ENCODE measurements around the gene TYSND1. TPM values are rescaled to one million over a fixed set of nuclear protein-coding genes. Genes with fewer than 3 reads are reported as not detected.

Gene TYSND1
- total RNA-seq, 1 experiment from 2014 or later: 13.6 TPM

DNA sequence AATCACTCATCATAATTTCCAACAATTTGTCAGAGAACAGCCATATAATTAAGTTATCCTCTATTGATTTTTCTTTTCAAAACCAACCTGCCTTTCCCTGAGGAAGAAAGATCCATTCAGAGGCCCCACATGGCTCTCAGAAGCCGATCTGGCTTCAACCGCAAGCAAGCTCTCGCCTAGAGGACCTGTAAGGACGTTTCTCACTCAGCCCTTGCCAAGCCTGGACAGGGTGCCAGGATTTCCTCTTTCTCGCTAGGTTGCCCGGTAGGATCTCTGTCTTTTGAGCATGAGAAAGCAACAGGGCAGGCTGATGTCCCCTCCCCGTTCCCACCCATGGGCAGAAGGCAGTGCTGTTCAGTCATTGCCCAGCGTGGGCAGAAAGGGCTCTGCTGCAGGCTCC is 26.9 kb downstream of the TYSND1 start:
- Histone ChIP-seq H3K79me2 (ENCODE audit: insufficient read depth, low read length) (peaks cover 5% of the 10 kb centered on the region), H3K4me3 (replicated peaks in 1 of 2; ENCODE audit: low read depth in 1 of 2, low read length in 2 of 2) (no peak overlapping the region), H4K20me1 (ENCODE audit: insufficient read depth) (no peaks in the 10 kb centered on the region), H3K9me3 (ENCODE audit: control insufficient read depth in 1 of 2, insufficient read depth in 1 of 2, low read depth in 1 of 2, low read length in 2 of 2) (no peaks in the 10 kb centered on the region), H3K36me3 (ENCODE audit: control insufficient read depth in 1 of 2, insufficient read depth in 2 of 2, low read length in 2 of 2) (peaks cover 9 to 46% of the 10 kb centered on the region in 2 experiments; a peak in 3 of 4 replicates), H3K27ac (ENCODE audit: low read depth, low read length) (no peak overlapping the region), H3K27me3 (ENCODE audit: insufficient read depth, low read length) (no peaks in the 10 kb centered on the region), H3K9ac (ENCODE audit: low read length) (no peak overlapping the region), H2AFZ (ENCODE audit: low read depth, low read length, poor library complexity, severe bottlenecking) (no peak overlapping the region), H3K4me1 (ENCODE audit: control insufficient read depth in 1 of 2, insufficient read depth in 2 of 2, low read length in 2 of 2) (no peaks in the 10 kb centered on the region; a peak in 1 of 4 replicates), H3K4me2 (ENCODE audit: low read length) (no peak overlapping the region), H3K9me2 (ENCODE audit: insufficient read depth) (no peaks in the 10 kb centered on the region)
- ChIA-PET RAD21 (ENCODE audit: low non-redundant PET in 1 of 2, low total read pairs in 2 of 2, uncharacterized antibody in 2 of 2, unreplicated experiment in 2 of 2) (no interaction called here), CTCF (interaction anchor here (2.4 to 2.5 kb wide), 2 partner anchors 27 to 268 kb away, joined by 6 to 10 read pairs; partner anchors contain the start of gene TYSND1), POLR2A (no interaction called here)
- TF ChIP-seq POLR2A (IDR thresholded peaks at IDR 0.05; ENCODE audit: borderline replicate concordance, extremely low read depth, insufficient read depth, insufficient read length) (no peak), ELF1 (IDR thresholded peaks at IDR 0.05; ENCODE audit: borderline replicate concordance, low read depth) (no peak), EZH2 (IDR thresholded peaks at IDR 0.05) (no peak), EZH2phosphoT487 (IDR thresholded peaks at IDR 0.05; ENCODE audit: borderline replicate concordance) (no peak), POLR2AphosphoS5 (IDR thresholded peaks at IDR 0.05; ENCODE audit: low read depth, low read length) (no peak), SRF (IDR thresholded peaks at IDR 0.05; ENCODE audit: low read depth) (no peak), CEBPB (IDR thresholded peaks at IDR 0.05; ENCODE audit: low read depth) (no peak), YY1 (IDR thresholded peaks at IDR 0.05; ENCODE audit: extremely low read depth, insufficient replicate concordance, low read depth, low read length) (no peak), ZFX (IDR thresholded peaks at IDR 0.05) (no peak), RAD21 (IDR thresholded peaks at IDR 0.05; ENCODE audit: low read depth) (no peak), JUND (IDR thresholded peaks at IDR 0.05) (no peak), FOSL1 (IDR thresholded peaks at IDR 0.05; ENCODE audit: low read depth) (no peak), SP1 (IDR thresholded peaks at IDR 0.05; ENCODE audit: low read depth) (no peak)
- TF ChIP-seq, protein P1, sequence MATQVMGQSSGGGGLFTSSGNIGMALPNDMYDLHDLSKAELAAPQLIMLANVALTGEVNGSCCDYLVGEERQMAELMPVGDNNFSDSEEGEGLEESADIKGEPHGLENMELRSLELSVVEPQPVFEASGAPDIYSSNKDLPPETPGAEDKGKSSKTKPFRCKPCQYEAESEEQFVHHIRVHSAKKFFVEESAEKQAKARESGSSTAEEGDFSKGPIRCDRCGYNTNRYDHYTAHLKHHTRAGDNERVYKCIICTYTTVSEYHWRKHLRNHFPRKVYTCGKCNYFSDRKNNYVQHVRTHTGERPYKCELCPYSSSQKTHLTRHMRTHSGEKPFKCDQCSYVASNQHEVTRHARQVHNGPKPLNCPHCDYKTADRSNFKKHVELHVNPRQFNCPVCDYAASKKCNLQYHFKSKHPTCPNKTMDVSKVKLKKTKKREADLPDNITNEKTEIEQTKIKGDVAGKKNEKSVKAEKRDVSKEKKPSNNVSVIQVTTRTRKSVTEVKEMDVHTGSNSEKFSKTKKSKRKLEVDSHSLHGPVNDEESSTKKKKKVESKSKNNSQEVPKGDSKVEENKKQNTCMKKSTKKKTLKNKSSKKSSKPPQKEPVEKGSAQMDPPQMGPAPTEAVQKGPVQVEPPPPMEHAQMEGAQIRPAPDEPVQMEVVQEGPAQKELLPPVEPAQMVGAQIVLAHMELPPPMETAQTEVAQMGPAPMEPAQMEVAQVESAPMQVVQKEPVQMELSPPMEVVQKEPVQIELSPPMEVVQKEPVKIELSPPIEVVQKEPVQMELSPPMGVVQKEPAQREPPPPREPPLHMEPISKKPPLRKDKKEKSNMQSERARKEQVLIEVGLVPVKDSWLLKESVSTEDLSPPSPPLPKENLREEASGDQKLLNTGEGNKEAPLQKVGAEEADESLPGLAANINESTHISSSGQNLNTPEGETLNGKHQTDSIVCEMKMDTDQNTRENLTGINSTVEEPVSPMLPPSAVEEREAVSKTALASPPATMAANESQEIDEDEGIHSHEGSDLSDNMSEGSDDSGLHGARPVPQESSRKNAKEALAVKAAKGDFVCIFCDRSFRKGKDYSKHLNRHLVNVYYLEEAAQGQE (IDR thresholded peaks at IDR 0.05; ENCODE audit: low read depth): no peak
- TF ChIP-seq, protein P2, sequence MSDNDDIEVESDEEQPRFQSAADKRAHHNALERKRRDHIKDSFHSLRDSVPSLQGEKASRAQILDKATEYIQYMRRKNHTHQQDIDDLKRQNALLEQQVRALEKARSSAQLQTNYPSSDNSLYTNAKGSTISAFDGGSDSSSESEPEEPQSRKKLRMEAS (IDR thresholded peaks at IDR 0.05): no peak
- TF ChIP-seq, protein P3, sequence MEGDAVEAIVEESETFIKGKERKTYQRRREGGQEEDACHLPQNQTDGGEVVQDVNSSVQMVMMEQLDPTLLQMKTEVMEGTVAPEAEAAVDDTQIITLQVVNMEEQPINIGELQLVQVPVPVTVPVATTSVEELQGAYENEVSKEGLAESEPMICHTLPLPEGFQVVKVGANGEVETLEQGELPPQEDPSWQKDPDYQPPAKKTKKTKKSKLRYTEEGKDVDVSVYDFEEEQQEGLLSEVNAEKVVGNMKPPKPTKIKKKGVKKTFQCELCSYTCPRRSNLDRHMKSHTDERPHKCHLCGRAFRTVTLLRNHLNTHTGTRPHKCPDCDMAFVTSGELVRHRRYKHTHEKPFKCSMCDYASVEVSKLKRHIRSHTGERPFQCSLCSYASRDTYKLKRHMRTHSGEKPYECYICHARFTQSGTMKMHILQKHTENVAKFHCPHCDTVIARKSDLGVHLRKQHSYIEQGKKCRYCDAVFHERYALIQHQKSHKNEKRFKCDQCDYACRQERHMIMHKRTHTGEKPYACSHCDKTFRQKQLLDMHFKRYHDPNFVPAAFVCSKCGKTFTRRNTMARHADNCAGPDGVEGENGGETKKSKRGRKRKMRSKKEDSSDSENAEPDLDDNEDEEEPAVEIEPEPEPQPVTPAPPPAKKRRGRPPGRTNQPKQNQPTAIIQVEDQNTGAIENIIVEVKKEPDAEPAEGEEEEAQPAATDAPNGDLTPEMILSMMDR (IDR thresholded peaks at IDR 0.05 in 2 of 3, conservative IDR thresholded peaks at IDR 0.05 in 1 of 3; ENCODE audit: borderline replicate concordance in 1 of 3, insufficient read depth in 1 of 3, low read depth in 2 of 3, low read length in 2 of 3): no peak
- no TSS peak for BruUV-seq (replicated peaks)
- intact Hi-C loops (cut with micrococcal nuclease): no loop called here
- no peak for ATAC-seq
- DNase-seq (ENCODE audit: low read depth, low spot score): no peak

Data from HCT116 (cell line).